GM12878 (cell line): Measurements from ENCODE around the gene CTIF. TPM values are rescaled to one million over a fixed set of nuclear protein-coding genes. Genes with fewer than 3 reads are reported as not detected.

ENCODE experiments used
- ATAC-seq: fragments of 200-7000 bp; cut with Tn5 transposase; 3 replicates; pipeline ENCODE4 v1.9.1; 2020; ENCODE audit warnings: mild to moderate bottlenecking, moderate library complexity
- BruUV-seq: library from RNA; stranded (reverse); fragments of 400-500 nt; replicated peaks from 2 replicates; lab custom pipeline; 2021; lab: Mats Ljungman, UMichigan
- CTCF ChIA-PET: fragments of 300-600 bp; sonication (Branson Sonifier 250); formaldehyde crosslinking; extraction: SDS; loops from one replicate; lab custom pipeline; 2021; ENCODE audit warnings: inconsistent platforms; lab: Yijun Ruan, JAX
- POLR2A ChIA-PET: fragments of 350-600 bp; formaldehyde crosslinking; extraction: SDS; loops from one replicate; lab custom pipeline; 2021; ENCODE audit warnings: inconsistent platforms; lab: Charles Lee
- RAD21 ChIA-PET: fragments of 300-600 bp; sonication (Branson Sonifier 250); formaldehyde crosslinking; loops from one replicate; lab custom pipeline; 2023; ENCODE audit warnings: antibody characterized with exemption; ENCODE audit not compliant: unreplicated experiment; lab: Charles Lee
- SMC1A ChIA-PET: fragments of 300-600 bp; sonication (Branson Sonifier 250); formaldehyde crosslinking; loops from one replicate; lab custom pipeline; 2023; ENCODE audit not compliant: unreplicated experiment, uncharacterized antibody; lab: Charles Lee
- DNase-seq: peaks from one replicate; pipeline ENCODE4 v3.0.0-alpha.2; 2011; ENCODE audit warnings: low read depth, low spot score
- FAIRE-seq: peaks from 3 replicates; lab custom pipeline; 2011; peaks lifted over from hg19 to GRCh38; lab: Jason Lieb, UNC
- H2AFZ ChIP-seq: 2 replicates; pipeline ENCODE4 v1.6.0; 2011; ENCODE audit warnings: low read depth, low read length, control low read depth; ENCODE audit not compliant: control insufficient read depth
- H3K27ac ChIP-seq: 2 replicates; pipeline ENCODE4 v1.5.1; 2011; ENCODE audit warnings: control low read depth; ENCODE audit not compliant: control insufficient read depth, insufficient read depth
- H3K27me3 ChIP-seq, 2 experiments: replicated peaks in 1 of 2; 2 replicates each; pipeline versions ENCODE4 v1.6.0 to v1.6.1; 2011; ENCODE audit warnings: low read length in 1 of 2; ENCODE audit not compliant: control insufficient read depth in 2 of 2, insufficient read depth in 2 of 2
- H3K36me3 ChIP-seq, 2 experiments: 2 replicates each; pipeline ENCODE4 v1.5.1; 2011; ENCODE audit warnings: low read length in 1 of 2; ENCODE audit not compliant: control insufficient read depth in 2 of 2, insufficient read depth in 2 of 2
- H3K4me1 ChIP-seq: 2 replicates; pipeline ENCODE4 v1.6.1; 2011; ENCODE audit warnings: mild to moderate bottlenecking, low read length, moderate library complexity, mixed read lengths; ENCODE audit not compliant: control insufficient read depth, insufficient read depth
- H3K4me2 ChIP-seq: 2 replicates; pipeline ENCODE4 v1.6.0; 2011; ENCODE audit warnings: control low read depth; ENCODE audit not compliant: control insufficient read depth, insufficient read depth
- H3K4me3 ChIP-seq: fragments of 200-600 bp; sonication (generic); 2 replicates; pipeline ENCODE4 v1.5.1; 2016
- H3K79me2 ChIP-seq: 2 replicates; pipeline ENCODE4 v1.6.0; 2011; ENCODE audit warnings: low read length; ENCODE audit not compliant: control insufficient read depth, insufficient read depth
- H3K9ac ChIP-seq: 2 replicates; pipeline ENCODE4 v1.8.0; 2011; ENCODE audit warnings: low read length, control low read depth, mixed read lengths; ENCODE audit not compliant: control insufficient read depth, insufficient read depth
- H3K9me3 ChIP-seq: replicated peaks from 3 replicates; pipeline ENCODE4 v1.5.1; 2011; ENCODE audit warnings: mild to moderate bottlenecking, low read length; ENCODE audit not compliant: control insufficient read depth, insufficient read depth
- H4K20me1 ChIP-seq: 2 replicates; pipeline ENCODE4 v1.6.0; 2011; ENCODE audit not compliant: control insufficient read depth, insufficient read depth
- IKZF2 ChIP-seq, 2 experiments: fragments of 450-650 bp; IDR thresholded peaks; 2 replicates each; pipeline ENCODE4 v1.6.1; 2017; ENCODE audit warnings: mild to moderate bottlenecking in 2 of 2, moderate library complexity in 2 of 2
- NFYB ChIP-seq: IDR thresholded peaks from 2 replicates; pipeline ENCODE4 v1.6.1; 2011; ENCODE audit warnings: low read depth, mild to moderate bottlenecking, low read length, improper control_type of control experiment, moderate library complexity; ENCODE audit not compliant: insufficient read depth
- POLR2A ChIP-seq: IDR thresholded peaks from 2 replicates; pipeline ENCODE4 v1.6.1; 2011; ENCODE audit warnings: low read depth, mild to moderate bottlenecking, low read length
- TCF3 ChIP-seq: IDR thresholded peaks from 2 replicates; pipeline ENCODE4 v1.6.1; 2012; ENCODE audit warnings: low read depth, mild to moderate bottlenecking, low read length, borderline replicate concordance; ENCODE audit not compliant: insufficient read depth
- ZNF207 ChIP-seq: fragments of 450-650 bp; IDR thresholded peaks from 2 replicates; pipeline ENCODE4 v1.6.1; 2014; ENCODE audit warnings: antibody characterized with exemption, mild to moderate bottlenecking, borderline replicate concordance
- WGBS: methylation state at CpG from one replicate; pipeline ENCODE4 v1.1.6; 2016; ENCODE audit warnings: low lambda C conversion rate; ENCODE audit not compliant: insufficient replicate concordance, insufficient coverage; ENCODE audit errors: missing lambda C conversion rate; 5-methylcytosine and 5-hydroxymethylcytosine counted together
- in situ Hi-C: fragments of 300-500 bp; cut with MboI; formaldehyde crosslinking; loops from 9 replicates; pipeline ENCODE4 v1.14.3; 2018; ENCODE audit warnings: mixed read lengths
- intact Hi-C: fragments of 100-400 bp; cut with micrococcal nuclease; formaldehyde crosslinking; loops from one replicate; pipeline ENCODE4 v1.14.2; 2022; ENCODE audit not compliant: unreplicated experiment
- polyA plus RNA-seq, 11 experiments: library from polyadenylated mRNA; depleted of rRNA in 4 of 11; unstranded in 6 of 11; stranded (reverse) in 5 of 11; fragments of >200 nt; fragmentation: Nextera tagmentation in 4 of 11; fragmentation: Illumina TruSeq in 1 of 11; extraction: Ambion mirVana in 4 of 11; extraction: Trizol in 1 of 11; gene quantifications; 1 replicate in 1 of 11; 2 replicates in 10 of 11; pipeline versions ENCODE4 v1.2.1 to v1.2.3, GENCODE V29; 2011 to 2016; ENCODE audit warnings: inconsistent platforms in 2 of 11, missing spikeins in 2 of 11, low read depth in 1 of 11
- total RNA-seq, 4 experiments: library from RNA; depleted of rRNA in 3 of 4; stranded (reverse); fragments of >200 nt in 3 of 4; fragmentation: Illumina TruSeq in 1 of 4; extraction: Trizol in 1 of 4; gene quantifications; 2 replicates each; pipeline versions ENCODE4 v1.2.1 to v1.2.3, GENCODE V29; 2013 to 2021
- TF ChIP-seq, protein P1 (sequence below): fragments of 450-650 bp; IDR thresholded peaks from 2 replicates; pipeline ENCODE4 v1.6.1; 2018; ENCODE audit warnings: borderline replicate concordance, mild to moderate bottlenecking; ENCODE audit not compliant: partially characterized antibody
- TF ChIP-seq, protein P2 (sequence below): IDR thresholded peaks from 2 replicates; pipeline ENCODE4 v1.6.1; 2012; ENCODE audit warnings: improper control_type of control experiment, low read depth, low read length; ENCODE audit not compliant: insufficient replicate concordance
- TF ChIP-seq, protein P3 (sequence below): fragments of 450-650 bp; IDR thresholded peaks from 2 replicates; pipeline ENCODE4 v1.6.1; 2016; ENCODE audit warnings: mild to moderate bottlenecking
- TF ChIP-seq, protein P4 (sequence below): fragments of 450-650 bp; IDR thresholded peaks from 2 replicates; pipeline ENCODE4 v1.6.1; 2017; ENCODE audit warnings: low read depth, mild to moderate bottlenecking, moderate library complexity

The CTIF gene
- total and polyA plus RNA-seq, 10 of the 15 experiments (the other 5 are each of a cell fraction or from before 2014, with no cell fraction given), result 0.06 to 11.6 (median 2.5) TPM

DNA sequence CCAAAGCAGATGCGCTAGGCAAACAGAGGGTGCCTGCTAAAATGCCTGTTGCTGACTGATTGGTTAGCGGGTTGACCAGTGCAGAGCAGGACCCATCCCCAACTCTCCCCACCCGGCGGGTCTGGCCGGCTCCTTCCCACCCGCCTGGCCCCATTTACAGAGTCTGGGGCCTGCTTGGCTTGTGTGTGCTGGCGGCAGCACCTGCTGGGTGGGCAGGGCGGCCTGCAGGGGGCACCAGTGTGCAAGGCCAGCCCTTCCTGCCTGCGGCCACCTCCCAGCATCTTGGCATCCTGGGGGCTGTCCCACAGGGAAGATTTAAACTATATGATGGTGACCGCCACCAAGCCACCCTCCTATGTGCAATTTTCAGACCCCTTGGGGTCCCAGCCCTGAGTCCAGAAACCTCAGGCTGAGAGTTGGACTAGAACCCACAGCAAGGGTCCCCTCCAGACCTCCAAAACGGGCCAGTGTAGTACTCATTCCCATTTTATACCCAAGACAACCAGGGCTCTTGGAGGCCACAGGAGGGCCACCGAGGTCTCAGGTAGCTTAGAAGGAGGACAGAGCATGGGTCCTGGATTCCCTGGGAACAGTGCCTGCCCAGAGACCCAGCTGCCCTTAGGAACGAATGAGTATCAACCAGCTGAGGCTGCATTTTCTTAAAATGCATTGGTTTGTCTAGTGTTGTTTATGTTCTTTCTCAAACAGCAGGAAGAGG, 238.4 kb downstream of the CTIF start:
- FAIRE-seq, result peak; percentile 70
- H4K20me1 ChIP-seq, result no peaks in the 10 kb centered on the region
- ChIA-PET RAD21 (interaction anchor here (0.6 to 6.4 kb wide), 45 partner anchors 8 to 462 kb away, joined by 3 to 72 read pairs (median 6); no protein-coding TSS in a partner anchor), CTCF (interaction anchor here (0.6 to 5.1 kb wide), 61 partner anchors 8 to 672 kb away, joined by 3 to 76 read pairs (median 5); partner anchors contain the start of gene SMAD7), POLR2A (interaction anchor here (0.5 to 4.4 kb wide), 10 partner anchors 24 to 177 kb away, joined by 3 to 21 read pairs (median 4); no protein-coding TSS in a partner anchor), SMC1A (interaction anchor here (0.6 to 4.8 kb wide), 46 partner anchors 12 to 461 kb away, joined by 3 to 76 read pairs (median 4); no protein-coding TSS in a partner anchor)
- no peak overlapping the region for H3K4me2 ChIP-seq
- WGBS, result 18% methylated on average over 12 of the region's 13 CpGs
- H3K79me2 ChIP-seq, result no peaks in the 10 kb centered on the region
- H3K4me3 ChIP-seq, result no peak overlapping the region
- no peak overlapping the region for H3K9ac ChIP-seq
- no peak overlapping the region; the same call in 1 of the 2 replicates for H2AFZ ChIP-seq
- no TSS peak for BruUV-seq
- H3K4me1 ChIP-seq, result peaks cover 40% of the 10 kb centered on the region
- no peaks in the 10 kb centered on the region for H3K27me3 ChIP-seq
- H3K36me3 ChIP-seq, result no peaks in the 10 kb centered on the region
- peak; percentile 86 for ATAC-seq
- DNase-seq, result no peak
- no peaks in the 10 kb centered on the region for H3K9me3 ChIP-seq
- intact Hi-C loops (loop anchor here (2.0 to 5.0 kb wide), 6 partner anchors 100 to 460 kb away; partner anchors contain the start of gene SMAD7), in situ Hi-C loops (no loop called here)
- peak overlapping the region; percentile 60 for H3K27ac ChIP-seq
- no peak for TF ChIP-seq NFYB
- TF ChIP-seq ZNF207, result peak; percentile 59; the same call in 1 of the 2 replicates
- TF ChIP-seq, protein P1, sequence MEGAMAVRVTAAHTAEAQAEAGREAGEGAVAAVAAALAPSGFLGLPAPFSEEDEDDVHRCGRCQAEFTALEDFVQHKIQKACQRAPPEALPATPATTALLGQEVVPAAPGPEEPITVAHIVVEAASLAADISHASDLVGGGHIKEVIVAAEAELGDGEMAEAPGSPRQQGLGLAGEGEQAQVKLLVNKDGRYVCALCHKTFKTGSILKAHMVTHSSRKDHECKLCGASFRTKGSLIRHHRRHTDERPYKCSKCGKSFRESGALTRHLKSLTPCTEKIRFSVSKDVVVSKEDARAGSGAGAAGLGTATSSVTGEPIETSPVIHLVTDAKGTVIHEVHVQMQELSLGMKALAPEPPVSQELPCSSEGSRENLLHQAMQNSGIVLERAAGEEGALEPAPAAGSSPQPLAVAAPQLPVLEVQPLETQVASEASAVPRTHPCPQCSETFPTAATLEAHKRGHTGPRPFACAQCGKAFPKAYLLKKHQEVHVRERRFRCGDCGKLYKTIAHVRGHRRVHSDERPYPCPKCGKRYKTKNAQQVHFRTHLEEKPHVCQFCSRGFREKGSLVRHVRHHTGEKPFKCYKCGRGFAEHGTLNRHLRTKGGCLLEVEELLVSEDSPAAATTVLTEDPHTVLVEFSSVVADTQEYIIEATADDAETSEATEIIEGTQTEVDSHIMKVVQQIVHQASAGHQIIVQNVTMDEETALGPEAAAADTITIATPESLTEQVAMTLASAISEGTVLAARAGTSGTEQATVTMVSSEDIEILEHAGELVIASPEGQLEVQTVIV, result no peak
- TF ChIP-seq TCF3, result peak; percentile 56; the same call in 1 of the 2 replicates
- TF ChIP-seq, protein P2, sequence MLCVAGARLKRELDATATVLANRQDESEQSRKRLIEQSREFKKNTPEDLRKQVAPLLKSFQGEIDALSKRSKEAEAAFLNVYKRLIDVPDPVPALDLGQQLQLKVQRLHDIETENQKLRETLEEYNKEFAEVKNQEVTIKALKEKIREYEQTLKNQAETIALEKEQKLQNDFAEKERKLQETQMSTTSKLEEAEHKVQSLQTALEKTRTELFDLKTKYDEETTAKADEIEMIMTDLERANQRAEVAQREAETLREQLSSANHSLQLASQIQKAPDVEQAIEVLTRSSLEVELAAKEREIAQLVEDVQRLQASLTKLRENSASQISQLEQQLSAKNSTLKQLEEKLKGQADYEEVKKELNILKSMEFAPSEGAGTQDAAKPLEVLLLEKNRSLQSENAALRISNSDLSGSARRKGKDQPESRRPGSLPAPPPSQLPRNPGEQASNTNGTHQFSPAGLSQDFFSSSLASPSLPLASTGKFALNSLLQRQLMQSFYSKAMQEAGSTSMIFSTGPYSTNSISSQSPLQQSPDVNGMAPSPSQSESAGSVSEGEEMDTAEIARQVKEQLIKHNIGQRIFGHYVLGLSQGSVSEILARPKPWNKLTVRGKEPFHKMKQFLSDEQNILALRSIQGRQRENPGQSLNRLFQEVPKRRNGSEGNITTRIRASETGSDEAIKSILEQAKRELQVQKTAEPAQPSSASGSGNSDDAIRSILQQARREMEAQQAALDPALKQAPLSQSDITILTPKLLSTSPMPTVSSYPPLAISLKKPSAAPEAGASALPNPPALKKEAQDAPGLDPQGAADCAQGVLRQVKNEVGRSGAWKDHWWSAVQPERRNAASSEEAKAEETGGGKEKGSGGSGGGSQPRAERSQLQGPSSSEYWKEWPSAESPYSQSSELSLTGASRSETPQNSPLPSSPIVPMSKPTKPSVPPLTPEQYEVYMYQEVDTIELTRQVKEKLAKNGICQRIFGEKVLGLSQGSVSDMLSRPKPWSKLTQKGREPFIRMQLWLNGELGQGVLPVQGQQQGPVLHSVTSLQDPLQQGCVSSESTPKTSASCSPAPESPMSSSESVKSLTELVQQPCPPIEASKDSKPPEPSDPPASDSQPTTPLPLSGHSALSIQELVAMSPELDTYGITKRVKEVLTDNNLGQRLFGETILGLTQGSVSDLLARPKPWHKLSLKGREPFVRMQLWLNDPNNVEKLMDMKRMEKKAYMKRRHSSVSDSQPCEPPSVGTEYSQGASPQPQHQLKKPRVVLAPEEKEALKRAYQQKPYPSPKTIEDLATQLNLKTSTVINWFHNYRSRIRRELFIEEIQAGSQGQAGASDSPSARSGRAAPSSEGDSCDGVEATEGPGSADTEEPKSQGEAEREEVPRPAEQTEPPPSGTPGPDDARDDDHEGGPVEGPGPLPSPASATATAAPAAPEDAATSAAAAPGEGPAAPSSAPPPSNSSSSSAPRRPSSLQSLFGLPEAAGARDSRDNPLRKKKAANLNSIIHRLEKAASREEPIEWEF, result no peak
- TF ChIP-seq, protein P3, sequence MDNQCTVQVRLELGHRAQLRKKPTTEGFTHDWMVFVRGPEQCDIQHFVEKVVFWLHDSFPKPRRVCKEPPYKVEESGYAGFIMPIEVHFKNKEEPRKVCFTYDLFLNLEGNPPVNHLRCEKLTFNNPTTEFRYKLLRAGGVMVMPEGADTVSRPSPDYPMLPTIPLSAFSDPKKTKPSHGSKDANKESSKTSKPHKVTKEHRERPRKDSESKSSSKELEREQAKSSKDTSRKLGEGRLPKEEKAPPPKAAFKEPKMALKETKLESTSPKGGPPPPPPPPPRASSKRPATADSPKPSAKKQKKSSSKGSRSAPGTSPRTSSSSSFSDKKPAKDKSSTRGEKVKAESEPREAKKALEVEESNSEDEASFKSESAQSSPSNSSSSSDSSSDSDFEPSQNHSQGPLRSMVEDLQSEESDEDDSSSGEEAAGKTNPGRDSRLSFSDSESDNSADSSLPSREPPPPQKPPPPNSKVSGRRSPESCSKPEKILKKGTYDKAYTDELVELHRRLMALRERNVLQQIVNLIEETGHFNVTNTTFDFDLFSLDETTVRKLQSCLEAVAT, result 0 out of 2 replicates have a peak, but pooled peaks have one; percentile 12
- TF ChIP-seq POLR2A, result no peak
- TF ChIP-seq, protein P4, sequence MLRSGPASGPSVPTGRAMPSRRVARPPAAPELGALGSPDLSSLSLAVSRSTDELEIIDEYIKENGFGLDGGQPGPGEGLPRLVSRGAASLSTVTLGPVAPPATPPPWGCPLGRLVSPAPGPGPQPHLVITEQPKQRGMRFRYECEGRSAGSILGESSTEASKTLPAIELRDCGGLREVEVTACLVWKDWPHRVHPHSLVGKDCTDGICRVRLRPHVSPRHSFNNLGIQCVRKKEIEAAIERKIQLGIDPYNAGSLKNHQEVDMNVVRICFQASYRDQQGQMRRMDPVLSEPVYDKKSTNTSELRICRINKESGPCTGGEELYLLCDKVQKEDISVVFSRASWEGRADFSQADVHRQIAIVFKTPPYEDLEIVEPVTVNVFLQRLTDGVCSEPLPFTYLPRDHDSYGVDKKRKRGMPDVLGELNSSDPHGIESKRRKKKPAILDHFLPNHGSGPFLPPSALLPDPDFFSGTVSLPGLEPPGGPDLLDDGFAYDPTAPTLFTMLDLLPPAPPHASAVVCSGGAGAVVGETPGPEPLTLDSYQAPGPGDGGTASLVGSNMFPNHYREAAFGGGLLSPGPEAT, result 0 out of 2 replicates have a peak, but pooled peaks have one; percentile 13
- TF ChIP-seq IKZF2 (IDR thresholded peaks at IDR 0.05), result peak; percentile 37 to 40; a peak in 3 of 4 replicates
